C1 segment of cervical spinal cord (tissue), 14 donors: Measurements from ENCODE around the gene KIRREL3.

Experiments used
- DNase-seq, 14 donors: peaks; one replicate each; lab custom pipeline; 2025; lab: John Stamatoyannopoulos, UW

KIRREL3 gene

DNA sequence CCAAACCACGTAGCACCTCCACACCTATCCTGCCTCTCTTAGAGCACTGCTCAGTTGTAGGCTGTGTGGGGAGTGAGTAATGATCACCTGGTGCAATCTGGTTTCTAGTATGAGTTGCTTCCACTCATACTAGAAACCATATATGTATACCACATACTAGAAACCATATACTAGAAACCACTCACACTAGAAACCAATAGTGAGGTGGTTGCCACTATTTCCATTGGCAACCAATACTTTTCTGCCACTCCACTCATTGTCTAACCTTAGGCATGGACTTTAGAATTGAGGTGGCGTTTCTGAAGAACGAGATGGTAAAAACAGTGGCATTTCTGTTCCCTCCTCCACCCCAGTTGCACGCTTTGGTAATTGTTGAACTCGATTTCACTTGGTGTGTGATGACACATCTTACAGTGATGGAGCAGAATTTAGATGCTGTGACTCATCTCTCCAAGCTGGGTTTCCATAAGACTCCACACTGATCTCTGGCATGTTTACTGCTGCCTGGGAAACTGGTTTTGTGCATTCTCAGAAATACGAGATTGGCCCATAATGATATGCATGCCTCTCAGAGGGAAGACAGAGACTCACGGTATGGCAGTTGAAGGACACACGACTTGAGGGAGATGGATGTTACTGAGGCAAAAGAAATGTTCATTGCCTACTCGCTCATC lies 82.9 kb downstream of the KIRREL3 start:
- DNase-seq, result peak in 1 of 14 donors; percentile 21

DNA sequence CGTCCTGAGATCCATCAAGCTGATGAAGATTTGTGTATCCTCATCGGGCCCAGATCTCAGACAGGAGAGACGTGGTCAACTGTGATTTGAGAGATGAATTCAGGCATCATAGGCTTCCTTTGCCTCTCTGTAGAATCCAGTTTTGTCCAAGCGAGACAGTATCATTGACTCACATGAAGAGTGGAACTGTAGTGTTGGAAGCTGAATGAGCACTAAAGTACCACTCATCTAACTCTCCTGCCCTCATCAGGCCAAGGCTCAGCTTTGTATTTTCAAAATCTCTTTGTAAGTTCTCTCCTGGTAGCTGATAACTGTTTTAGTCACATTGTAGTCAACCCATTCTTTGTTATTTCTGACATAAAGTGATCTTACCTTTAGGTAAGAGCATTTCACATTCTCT lies 85.1 kb downstream of the KIRREL3 start:
- DNase-seq, result no peak

DNA sequence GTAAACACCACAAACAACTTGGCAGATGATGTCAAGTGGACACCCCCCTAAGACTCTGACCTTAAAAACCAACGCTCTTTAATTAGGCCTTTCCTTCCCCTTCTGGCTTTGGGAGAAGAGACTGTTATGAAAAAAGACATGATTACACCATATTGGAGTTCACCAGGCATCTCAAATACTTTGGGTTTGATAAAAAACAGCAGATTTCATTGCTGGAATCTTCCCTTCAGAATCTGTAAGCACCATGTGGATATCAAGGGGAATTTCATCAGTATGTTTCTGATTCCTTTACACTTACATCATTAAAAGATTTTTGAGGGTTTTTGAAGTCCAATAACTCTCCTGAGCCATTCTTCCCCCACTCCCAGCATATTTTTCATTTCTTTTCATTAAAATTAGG lies 85.6 kb downstream of the KIRREL3 start:
- DNase-seq, result no peak

DNA sequence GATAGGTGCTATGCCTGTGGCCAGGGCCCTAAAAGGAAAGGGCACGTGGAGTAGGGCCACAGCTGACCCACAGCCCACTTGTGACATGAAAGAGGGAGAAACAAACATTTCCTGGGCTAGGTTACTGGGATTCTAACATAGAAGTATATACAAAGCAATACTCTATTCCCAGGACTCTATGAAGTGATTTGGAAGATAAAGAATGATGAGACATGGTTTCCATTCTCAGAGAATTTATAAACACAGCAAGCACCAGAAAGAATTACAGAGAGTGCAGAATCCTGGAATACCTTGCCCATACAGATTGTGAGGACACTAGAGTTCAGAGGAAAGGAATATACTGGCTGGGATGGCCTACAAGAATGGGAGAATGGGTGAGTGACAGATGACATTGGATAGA lies 86.4 kb downstream of the KIRREL3 start:
- DNase-seq, result no peak

DNA sequence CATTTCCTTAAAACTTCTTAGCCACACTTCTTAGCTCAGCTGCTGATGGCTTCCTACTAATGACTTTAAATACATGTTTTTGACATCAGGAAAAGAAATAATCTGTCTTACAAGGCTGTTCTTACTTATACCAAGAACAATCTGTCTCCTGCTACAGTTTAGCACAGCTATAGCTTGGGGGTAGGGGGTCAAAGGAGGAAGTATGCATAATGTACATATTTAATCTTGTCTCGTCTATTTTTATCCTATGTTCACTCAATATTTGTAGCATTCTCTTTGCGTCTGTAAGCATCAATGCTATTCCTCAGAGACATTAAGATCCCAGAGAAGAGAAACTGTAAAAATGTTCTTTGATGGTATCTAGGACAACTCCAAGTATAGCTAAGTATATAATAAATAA lies 96.0 kb downstream of the KIRREL3 start:
- DNase-seq, result no peak

DNA sequence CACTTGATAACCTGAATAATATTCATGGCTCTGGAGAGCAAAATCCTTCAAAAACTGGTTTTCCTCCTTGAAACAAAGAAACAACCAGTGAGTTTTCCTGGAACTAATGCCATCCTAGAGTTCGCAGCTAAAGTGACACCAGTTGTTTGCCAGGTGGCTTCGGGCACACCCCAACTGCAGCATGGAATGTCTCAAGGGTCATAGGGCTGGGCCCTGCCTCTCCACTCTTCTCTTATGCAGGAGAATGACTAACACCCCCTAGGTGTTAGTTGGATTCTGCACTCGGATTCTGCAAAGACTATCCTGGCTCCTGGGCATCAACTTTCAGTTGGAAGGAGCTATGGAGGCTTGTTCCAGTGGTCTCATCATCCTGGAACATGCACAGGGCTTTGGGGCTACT lies 98.8 kb downstream of the KIRREL3 start:
- no peak for DNase-seq

DNA sequence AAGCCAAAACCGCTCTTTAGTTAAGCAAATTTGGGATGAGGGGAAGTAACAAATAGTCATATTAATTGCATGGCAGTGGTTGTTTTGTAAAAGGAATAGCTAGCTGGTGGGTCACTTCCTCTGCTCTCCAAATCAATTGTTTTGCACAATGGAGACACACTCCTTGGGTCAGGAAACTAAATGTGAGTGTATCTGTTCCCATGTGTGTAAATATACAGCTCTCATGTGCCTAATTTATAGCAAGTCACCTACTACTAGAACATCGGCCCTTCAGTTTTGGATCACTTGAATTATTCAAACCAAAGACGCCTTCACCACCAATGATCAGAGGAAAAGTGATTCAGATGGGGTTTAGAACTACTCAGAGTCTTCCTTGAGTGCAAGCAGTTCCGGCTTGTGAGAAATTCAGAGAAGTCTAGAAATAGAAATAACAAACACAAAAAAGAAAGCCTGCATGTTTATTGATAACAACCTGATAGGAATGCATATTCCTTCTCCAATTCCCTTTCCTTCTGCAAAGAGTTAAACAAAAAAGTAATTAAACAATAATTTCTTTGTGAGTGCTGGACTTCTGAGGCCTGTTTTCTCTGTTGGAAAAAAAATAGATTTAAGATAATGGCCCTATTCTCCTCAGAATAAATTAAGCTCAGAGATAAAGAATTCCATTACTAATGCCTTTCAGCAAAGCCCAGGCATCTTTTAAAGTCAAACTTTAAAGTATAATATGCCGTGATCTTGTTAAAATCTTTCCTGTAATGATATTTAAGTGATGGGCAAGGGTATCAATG lies 100.4 kb downstream of the KIRREL3 start:
- DNase-seq, result no peak

DNA sequence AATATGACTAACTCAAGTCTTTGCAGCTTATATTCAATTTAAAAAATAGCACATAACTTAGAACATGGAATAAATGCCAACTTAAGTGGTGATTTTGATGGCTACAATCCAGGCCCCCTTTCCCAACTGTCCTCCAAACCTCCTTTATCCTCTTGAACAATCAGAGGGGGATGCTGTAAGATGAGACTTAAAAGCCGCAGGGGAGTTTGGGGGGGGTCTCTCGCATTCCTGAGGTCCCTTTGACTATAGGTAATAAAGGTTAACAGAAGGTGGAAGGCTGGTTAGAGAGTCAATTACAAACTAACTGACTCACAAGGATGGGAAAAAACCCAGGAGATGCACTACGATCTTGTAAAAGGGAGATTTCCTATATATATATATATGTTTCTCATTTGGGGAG lies 101.8 kb downstream of the KIRREL3 start:
- DNase-seq, result no peak

DNA sequence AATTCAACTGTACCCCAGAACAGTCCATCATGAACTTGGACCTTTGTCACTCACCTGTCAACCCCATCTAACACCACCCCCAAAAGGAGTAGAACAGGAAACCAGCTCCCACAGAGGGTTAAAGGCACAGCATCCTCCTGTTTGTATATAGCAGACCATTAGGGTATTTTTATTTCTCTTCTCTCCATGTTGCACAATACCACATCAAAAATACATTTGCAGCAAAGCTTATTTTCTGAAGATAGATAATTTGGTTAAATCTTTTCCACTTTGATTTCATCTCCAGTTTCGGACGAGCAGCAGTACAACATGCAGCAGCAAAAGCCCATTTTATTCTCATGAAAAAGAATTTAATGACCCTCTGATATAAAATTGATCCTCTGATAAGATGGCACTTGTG lies 103.1 kb downstream of the KIRREL3 start:
- DNase-seq, result no peak

DNA sequence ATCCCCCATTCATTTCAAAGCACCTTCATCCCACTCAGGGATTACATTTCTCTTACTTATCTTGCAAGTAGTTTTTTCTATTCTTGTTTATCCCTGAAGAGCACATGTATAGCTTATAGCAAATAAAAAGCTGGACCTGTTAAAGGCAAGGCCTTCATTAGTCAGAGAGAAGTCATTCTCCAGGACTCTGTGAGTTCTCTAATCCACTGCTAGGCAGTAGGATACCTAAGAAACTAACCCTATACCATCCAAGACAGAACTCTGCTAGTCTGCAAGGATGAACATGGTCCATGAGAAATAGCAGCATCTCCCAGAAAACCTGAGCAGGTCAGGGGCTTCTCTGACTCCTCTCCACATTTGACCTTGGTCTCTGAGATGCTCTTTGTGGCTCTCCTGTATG lies 104.5 kb downstream of the KIRREL3 start:
- DNase-seq, result no peak

DNA sequence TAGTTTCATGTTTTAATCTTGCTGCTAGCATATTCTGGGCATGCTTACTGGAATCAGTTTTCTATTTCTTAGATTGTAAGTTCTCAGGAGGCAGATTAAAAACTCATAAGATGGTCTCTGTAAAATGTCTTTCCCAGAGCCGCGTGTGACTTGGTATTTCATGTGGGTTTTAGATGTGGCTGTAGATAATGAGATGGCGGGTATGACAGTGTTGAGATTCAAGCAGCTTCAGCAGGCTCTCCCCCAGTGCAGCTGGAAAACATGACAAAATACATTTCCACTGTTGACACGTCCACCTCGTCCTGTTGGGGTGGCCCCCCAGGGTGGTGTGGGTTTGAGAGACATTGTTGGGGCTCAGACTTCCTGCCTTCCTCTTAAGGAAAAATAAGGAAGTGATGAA lies 106.8 kb downstream of the KIRREL3 start:
- DNase-seq, result no peak

DNA sequence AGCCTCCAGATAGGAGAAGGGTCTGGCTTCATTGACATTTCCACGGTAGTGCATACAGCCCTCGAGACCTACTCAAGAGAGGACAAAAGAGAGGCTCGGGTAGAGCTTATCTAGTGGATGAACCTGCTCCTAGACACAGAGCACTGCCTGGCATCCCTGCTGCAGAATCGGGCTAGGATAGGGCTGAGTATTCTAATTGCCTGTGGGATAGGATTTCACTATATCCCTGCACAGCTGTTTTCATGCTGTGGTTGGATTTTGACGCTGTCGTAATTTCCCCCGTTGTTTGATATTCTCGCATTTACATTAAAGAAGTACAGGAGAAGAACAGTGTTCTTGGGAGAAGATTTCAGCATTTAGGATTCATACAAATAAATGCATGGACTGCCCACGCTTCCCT lies 107.8 kb downstream of the KIRREL3 start:
- DNase-seq, result no peak

DNA sequence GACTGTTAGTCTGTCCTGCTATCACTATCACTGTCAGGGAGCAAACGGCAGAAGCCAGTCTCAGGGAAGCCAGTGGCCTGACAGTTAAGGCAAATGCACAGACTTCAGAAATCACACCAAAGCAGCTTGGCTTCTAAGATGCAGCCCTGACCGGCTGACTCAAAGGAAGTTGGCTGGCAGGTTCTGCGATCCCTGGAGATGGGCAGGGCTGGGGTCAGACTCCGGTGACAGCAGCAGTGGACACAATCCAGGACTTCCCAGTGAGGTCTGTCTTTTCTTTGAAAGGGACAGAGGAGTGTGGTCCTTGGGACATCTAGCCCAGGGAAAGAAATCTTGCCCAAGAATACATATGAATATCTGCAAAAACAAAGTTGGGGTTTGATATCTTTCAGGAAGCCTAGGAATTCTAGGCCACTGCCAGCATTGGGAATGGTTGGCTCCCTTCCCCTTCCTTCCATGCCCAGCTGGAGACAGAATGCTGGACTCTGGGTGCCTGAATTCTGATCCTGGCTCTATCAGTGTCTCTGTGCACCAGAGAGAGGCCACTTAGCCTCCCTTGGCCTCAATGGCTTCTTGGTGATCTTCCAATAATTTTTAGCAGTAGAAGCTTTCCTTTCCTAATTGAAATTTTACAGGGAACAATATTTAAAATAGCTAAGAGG lies 108.9 kb downstream of the KIRREL3 start:
- peak in 3 of 14 donors; percentile 8 to 41 (median 21) for DNase-seq

DNA sequence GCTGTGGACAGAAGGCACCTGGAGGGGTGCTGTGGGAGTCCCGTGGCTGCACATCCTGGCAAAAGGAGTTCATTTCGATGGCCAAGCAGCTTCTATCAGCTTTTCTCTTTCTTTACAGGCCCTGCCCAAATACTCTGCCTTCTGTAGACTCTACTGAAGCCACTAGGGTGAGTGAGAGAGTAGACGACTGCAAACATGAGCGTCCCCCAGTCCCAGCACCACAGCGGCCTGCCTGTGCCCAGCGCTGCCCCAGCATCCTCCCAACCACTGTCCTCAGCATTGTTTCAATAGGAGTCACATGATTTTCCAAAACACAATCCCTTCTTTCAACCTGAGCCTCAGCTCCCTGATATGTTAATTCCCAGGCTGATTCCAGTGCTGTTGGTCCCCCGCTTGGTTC lies 110.0 kb downstream of the KIRREL3 start:
- peak in 12 of 14 donors; percentile 19 to 80 (median 46) for DNase-seq

DNA sequence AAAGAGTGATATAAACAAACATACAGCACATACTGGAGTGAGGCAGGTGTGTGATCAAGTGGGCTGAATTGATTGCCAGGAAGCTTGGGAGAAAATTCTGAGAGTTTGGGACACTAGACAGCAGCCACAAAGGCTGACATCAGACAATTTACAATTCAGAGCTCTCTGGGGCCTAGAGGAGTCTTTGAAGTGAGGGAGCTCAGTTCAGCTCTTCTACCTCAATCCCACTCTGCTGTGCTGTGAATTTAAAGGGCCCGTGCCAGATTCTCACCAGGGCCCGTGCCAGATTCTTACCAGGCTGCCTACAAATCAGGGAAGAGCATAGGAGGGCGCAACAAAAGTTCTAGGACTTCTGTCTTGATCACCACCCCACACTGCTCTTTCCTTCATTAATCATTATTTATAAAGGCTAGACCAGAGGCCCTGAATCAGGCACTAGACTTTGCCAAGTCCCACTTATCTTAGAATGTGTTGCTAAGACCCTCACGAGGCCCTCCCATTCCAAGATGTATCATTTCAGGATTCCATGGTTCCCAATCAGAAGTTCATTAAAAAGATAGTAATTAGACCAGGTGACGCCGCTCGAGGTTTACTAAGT lies 112.4 kb downstream of the KIRREL3 start:
- DNase-seq, result no peak

DNA sequence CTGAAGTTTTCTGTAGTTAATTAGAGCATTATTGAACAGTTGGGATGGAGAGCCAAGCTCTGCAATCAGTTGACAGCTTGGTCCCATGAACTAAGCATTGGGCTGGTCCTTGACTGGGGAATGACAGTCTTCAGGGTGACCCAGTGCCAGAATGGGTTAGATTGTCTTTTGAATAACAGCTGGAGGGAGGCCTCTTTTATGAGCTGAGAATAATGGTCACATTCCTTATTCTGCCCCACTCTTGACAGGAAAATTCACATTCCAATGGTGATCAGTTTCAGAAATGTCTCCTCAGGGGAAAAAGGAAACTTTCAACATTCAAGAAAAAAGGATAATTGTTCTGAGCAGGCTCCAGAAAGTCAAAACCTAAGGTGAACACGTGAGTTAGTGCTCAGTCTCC lies 113.9 kb downstream of the KIRREL3 start:
- no peak for DNase-seq

DNA sequence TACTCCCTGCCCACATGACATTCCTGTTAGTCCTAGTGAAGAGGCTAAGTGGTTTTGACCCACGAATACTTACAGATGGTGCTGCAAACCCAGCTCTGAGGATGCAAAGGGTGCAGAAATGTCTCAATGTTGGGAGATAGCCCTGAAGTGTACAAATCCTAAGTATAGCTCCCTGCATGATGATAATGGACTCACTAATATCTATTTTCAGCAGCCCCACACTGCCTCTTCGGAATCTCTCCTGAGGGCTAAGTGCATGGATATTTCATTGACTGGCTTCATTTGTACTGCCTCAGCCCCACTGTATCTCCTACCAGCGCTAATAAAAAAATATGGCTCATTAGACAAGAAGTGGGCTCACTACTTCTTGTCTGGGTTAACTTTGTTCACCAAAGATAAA lies 114.5 kb downstream of the KIRREL3 start:
- no peak for DNase-seq

DNA sequence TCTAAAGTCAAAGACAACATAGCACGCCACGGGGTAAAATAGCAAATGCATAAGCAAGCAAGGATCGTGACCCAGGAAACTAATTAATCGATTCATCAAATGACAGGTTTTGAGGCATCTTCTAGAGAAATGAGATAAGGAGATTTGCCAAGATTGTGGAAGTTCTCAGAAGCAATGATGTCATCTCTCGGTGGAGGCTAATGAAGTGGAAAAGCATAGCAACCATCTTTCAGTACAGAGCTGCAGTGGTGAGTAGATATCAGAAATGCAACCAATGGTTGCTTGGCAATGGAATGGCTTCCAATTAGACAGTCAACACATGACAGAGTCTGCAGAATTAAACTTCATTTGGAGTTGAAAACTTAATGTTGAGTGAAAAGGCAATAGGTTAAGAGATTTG lies 116.0 kb downstream of the KIRREL3 start:
- DNase-seq, result no peak

DNA sequence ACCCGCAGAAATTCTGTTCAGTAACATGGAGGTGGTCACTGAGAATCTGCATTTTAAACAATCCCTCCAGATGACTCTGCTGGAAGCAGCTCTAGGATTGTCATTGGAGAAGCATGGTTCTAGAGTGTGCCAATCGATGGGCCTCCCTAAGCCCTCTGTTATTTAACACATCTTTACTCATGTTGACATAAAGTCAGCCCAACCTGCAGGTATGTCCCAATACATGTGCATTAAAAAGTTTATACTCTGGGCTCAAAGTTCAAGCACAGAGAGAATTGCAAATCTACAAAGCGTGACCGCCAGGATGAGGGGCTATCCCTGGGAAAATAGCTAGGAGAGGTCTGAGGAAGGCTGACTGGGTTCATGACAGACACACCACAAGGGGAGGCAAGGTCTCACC lies 116.4 kb downstream of the KIRREL3 start:
- no peak for DNase-seq

DNA sequence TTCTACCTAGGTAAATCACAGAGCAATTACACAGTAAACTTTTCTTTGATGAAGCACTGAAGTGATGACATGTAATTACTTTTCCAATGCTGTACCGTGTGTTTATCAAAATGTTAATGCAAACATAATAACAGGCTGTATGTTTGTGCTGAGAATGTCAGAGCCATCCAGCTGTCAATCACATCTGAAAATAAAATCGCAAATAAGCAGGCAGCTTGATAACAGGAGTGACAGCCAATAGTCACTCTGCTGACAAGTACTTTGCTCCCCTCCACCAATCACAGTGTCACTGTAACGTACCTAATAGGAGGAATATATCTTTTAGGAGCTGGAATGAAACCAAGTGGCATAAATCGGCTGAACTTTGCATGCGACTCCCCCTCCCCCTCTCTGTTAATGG lies 119.7 kb downstream of the KIRREL3 start:
- DNase-seq, result no peak

DNA sequence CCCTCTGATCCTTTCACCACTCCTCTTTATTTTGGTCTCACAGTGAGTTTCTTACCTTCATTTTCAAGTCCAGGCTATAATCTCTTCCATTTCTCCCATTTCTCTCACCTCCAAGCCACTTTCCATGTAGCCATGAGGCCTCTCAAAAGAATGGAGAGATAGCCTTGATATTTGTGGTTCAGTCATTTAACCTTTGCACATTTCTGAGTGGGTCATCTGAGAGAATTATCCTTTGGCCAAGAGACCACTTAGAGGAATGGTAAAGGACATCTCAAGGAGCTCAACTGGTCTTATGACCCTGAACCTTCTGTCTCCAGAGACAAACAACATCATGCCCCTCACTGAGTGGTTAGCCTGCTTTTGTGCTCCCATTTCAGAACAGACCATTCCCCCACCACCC lies 121.1 kb downstream of the KIRREL3 start:
- DNase-seq, result no peak

DNA sequence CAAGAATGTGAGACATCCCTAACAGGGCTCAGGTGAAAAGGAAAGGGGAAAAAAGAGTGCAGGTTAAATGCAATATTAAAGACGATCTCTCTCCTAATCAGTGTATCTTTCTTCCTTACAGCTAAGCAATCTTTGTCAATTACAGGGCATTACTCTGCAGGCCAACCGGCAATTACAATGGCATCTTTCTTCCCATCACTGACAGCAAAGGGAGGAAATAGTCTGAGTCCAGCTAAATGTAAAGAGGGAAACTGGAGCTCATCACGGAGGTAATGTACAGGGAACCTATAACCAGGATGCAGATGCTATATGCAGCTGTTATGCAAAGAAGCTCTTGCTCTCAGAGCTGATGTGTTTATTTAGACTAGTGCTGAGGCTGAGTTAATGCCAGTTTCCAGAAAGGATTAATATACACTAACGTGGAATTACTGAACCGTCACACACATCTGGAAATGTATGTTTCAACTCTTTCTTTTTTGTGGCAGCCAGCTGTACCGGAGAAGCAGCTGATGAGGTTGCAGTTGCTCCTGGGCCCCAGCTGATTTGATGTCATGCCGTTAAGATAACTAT lies 121.6 kb downstream of the KIRREL3 start:
- DNase-seq, result no peak
